Vagina (tissue), 2 donors: ENCODE measurements around the gene PAXX.

Experiments used
- CTCF ChIP-seq, 3 experiments: fragments of 450-650 bp in 2 of 3; fragments of 200-600 bp in 1 of 3; sonication (generic) in 1 of 3; IDR thresholded peaks; one replicate each; pipeline ENCODE4 v1.5.1; 2017 to 2019; ENCODE audit warnings: antibody characterized with exemption in 3 of 3, mild to moderate bottlenecking in 2 of 3, moderate library complexity in 2 of 3
- POLR2A ChIP-seq, 2 donors: fragments of 450-650 bp; IDR thresholded peaks; one replicate each; pipeline ENCODE4 v1.6.1; 2017; ENCODE audit warnings: antibody characterized with exemption in 2 of 2, mild to moderate bottlenecking in 2 of 2, moderate library complexity in 2 of 2
- POLR2AphosphoS5 ChIP-seq, 2 donors: sonication (generic); formaldehyde crosslinking; IDR thresholded peaks; one replicate each; pipeline ENCODE4 v1.9.0; 2017; ENCODE audit warnings: antibody characterized with exemption in 2 of 2, mild to moderate bottlenecking in 2 of 2, low read depth in 1 of 2; ENCODE audit not compliant: insufficient read depth in 1 of 2

- TF ChIP-seq CTCF (IDR thresholded peaks at IDR 0.05): no peak
- TF ChIP-seq POLR2AphosphoS5 (IDR thresholded peaks at IDR 0.05; ENCODE audit: insufficient read depth in 1 of 2, low read depth in 1 of 2): no peak
- TF ChIP-seq POLR2A (IDR thresholded peaks at IDR 0.05): no peak
Observed at GRCh38 chr9:137026828-137027227, 34.6 kb downstream of the PAXX start.
